Karpas-422 (cell line): ENCODE data around the gene DDA1. TPM values are rescaled to one million over a fixed set of nuclear protein-coding genes. Genes with fewer than 3 reads are reported as not detected.
"Not testable (repeated sequence)": the region's sequence is repeated elsewhere in the genome, so short reads cannot be mapped to it uniquely, and the experiment has no call there.

Source experiments
- DNase-seq: peaks from one replicate; pipeline ENCODE4 v3.0.0-alpha.2; 2015
- H2AFZ ChIP-seq: fragments of 200-600 bp; sonication (generic); 2 replicates; pipeline ENCODE4 v1.6.1; 2014; ENCODE audit warnings: antibody characterized with exemption, low read length, mixed read lengths
- H3K27ac ChIP-seq: fragments of 200-600 bp; sonication (generic); 2 replicates; pipeline ENCODE4 v1.5.1; 2014; ENCODE audit warnings: mild to moderate bottlenecking, low read length, moderate library complexity
- H3K27me3 ChIP-seq: fragments of 200-600 bp; sonication (generic); 2 replicates; pipeline ENCODE4 v1.6.1; 2014; ENCODE audit warnings: low read length, mixed read lengths
- H3K36me3 ChIP-seq: fragments of 200-600 bp; sonication (generic); 2 replicates; pipeline ENCODE4 v1.6.1; 2014; ENCODE audit warnings: low read length, mixed read lengths; ENCODE audit not compliant: insufficient read depth
- H3K4me1 ChIP-seq: fragments of 200-600 bp; sonication (generic); 2 replicates; pipeline ENCODE4 v1.6.1; 2014; ENCODE audit warnings: mild to moderate bottlenecking, low read length, mixed read lengths
- H3K4me2 ChIP-seq: fragments of 200-600 bp; sonication (generic); 2 replicates; pipeline ENCODE4 v1.6.1; 2014; ENCODE audit warnings: low read length, low read depth, mild to moderate bottlenecking; ENCODE audit not compliant: poor library complexity, severe bottlenecking
- H3K4me3 ChIP-seq: fragments of 200-600 bp; sonication (generic); 2 replicates; pipeline ENCODE4 v1.5.1; 2014; ENCODE audit warnings: mild to moderate bottlenecking, antibody characterized with exemption, low read length, mixed read lengths
- H3K79me2 ChIP-seq: fragments of 200-600 bp; sonication (generic); 2 replicates; pipeline ENCODE4 v1.6.1; 2014; ENCODE audit warnings: mild to moderate bottlenecking, low read length, mixed read lengths
- H3K9ac ChIP-seq: fragments of 200-600 bp; sonication (generic); 2 replicates; pipeline ENCODE4 v1.6.0; 2014; ENCODE audit warnings: low read length
- H3K9me2 ChIP-seq: fragments of 200-600 bp; sonication (generic), shearing (Covaris generic); replicated peaks from 2 replicates; pipeline ENCODE4 v1.6.0; 2014; ENCODE audit warnings: mild to moderate bottlenecking, low read length, moderate library complexity; ENCODE audit not compliant: insufficient read depth
- H3K9me3 ChIP-seq: fragments of 300-700, 200-600 bp; sonication (generic); 2 replicates; pipeline ENCODE4 v1.6.1; 2014; ENCODE audit warnings: low read length, mixed read lengths
- H4K20me1 ChIP-seq: fragments of 200-600 bp; sonication (generic); 2 replicates; pipeline ENCODE4 v1.6.1; 2014; ENCODE audit warnings: mild to moderate bottlenecking, antibody characterized with exemption, low read length, low read depth; ENCODE audit not compliant: insufficient read depth
- total RNA-seq: library from RNA; depleted of rRNA; stranded (reverse); fragments of >200 nt; shearing (Covaris generic); gene quantifications from 2 replicates; pipeline ENCODE4 v1.2.3, GENCODE V29; 2014; ENCODE audit warnings: low replicate concordance

Gene DDA1
- total RNA-seq, 1 experiment from 2014 or later: 24.4 TPM

- Histone ChIP-seq H3K4me1 (peaks cover 10% of the 10 kb centered on the region), H3K9ac (peak overlapping the region; percentile 78; the same call in 1 of the 2 replicates), H3K9me3 (no peaks in the 10 kb centered on the region), H3K36me3 (no peaks in the 10 kb centered on the region; the same call in 1 of the 2 replicates), H2AFZ (no peak overlapping the region), H3K27ac (no peak overlapping the region), H4K20me1 (no peaks in the 10 kb centered on the region; the same call in 1 of the 2 replicates), H3K79me2 (peaks cover 8% of the 10 kb centered on the region), H3K27me3 (no peaks in the 10 kb centered on the region), H3K4me3 (peak overlapping the region; percentile 20; the same call in 1 of the 2 replicates), H3K4me2 (peak overlapping the region; percentile 75), H3K9me2 (no peaks in the 10 kb centered on the region)
- no peak for DNase-seq
Measured at GRCh38 chr19:17293605-17294004, 15.8 kb upstream of the DDA1 start.

GRCh38 chr19:17294051-17294891, 15.1 kb upstream of the DDA1 start:
- Histone ChIP-seq H3K9me2 (no peaks in the 10 kb centered on the region), H3K9me3 (no peaks in the 10 kb centered on the region), H3K4me2 (no peak overlapping the region), H3K27ac (no peak overlapping the region), H3K4me1 (peaks cover 10% of the 10 kb centered on the region), H3K27me3 (no peaks in the 10 kb centered on the region), H3K9ac (no peak overlapping the region), H4K20me1 (no peaks in the 10 kb centered on the region; the same call in 1 of the 2 replicates), H3K4me3 (no peak overlapping the region), H2AFZ (no peak overlapping the region), H3K36me3 (no peaks in the 10 kb centered on the region; the same call in 1 of the 2 replicates), H3K79me2 (peaks cover 8% of the 10 kb centered on the region)
- peak; percentile 78 for DNase-seq

GRCh38 chr19:17295551-17295950, 13.8 kb upstream of the DDA1 start:
- H3K9me3 ChIP-seq, H3K27me3 ChIP-seq, H3K27ac ChIP-seq, H3K4me2 ChIP-seq, H4K20me1 ChIP-seq, H3K9me2 ChIP-seq, H3K36me3 ChIP-seq, H2AFZ ChIP-seq, H3K4me3 ChIP-seq, H3K79me2 ChIP-seq, H3K4me1 ChIP-seq, DNase-seq, H3K9ac ChIP-seq: not testable (repeated sequence)

GRCh38 chr19:17296273-17296672, 13.1 kb upstream of the DDA1 start:
- H3K4me2 ChIP-seq: no peak overlapping the region
- no peak overlapping the region for H3K4me3 ChIP-seq

GRCh38 chr19:17296976-17297375, 12.4 kb upstream of the DDA1 start:
- H3K4me3 ChIP-seq: no peak overlapping the region
- H3K27me3 ChIP-seq: no peaks in the 10 kb centered on the region
- no peak overlapping the region for H3K9ac ChIP-seq
- H3K4me2 ChIP-seq: no peak overlapping the region
- peaks cover 10% of the 10 kb centered on the region for H3K4me1 ChIP-seq
- no peaks in the 10 kb centered on the region for H3K9me3 ChIP-seq
- H3K36me3 ChIP-seq: no peaks in the 10 kb centered on the region; the same call in 1 of the 2 replicates
- H2AFZ ChIP-seq: no peak overlapping the region
- H3K9me2 ChIP-seq: no peaks in the 10 kb centered on the region
- peaks cover 8% of the 10 kb centered on the region for H3K79me2 ChIP-seq
- H3K27ac ChIP-seq: no peak overlapping the region
- H4K20me1 ChIP-seq: no peaks in the 10 kb centered on the region; the same call in 1 of the 2 replicates
- no peak for DNase-seq

More at GRCh38 chr19:17296273-17296672, 13.1 kb upstream of the DDA1 start:
- no peaks in the 10 kb centered on the region; the same call in 1 of the 2 replicates for H4K20me1 ChIP-seq
- H3K9me3 ChIP-seq: no peaks in the 10 kb centered on the region
- no peaks in the 10 kb centered on the region; the same call in 1 of the 2 replicates for H3K36me3 ChIP-seq
- H3K9ac ChIP-seq: no peak overlapping the region
- no peak overlapping the region for H2AFZ ChIP-seq
- no peak for DNase-seq
- H3K27me3 ChIP-seq: no peaks in the 10 kb centered on the region
- H3K79me2 ChIP-seq: peaks cover 8% of the 10 kb centered on the region
- no peaks in the 10 kb centered on the region for H3K9me2 ChIP-seq
- no peak overlapping the region for H3K27ac ChIP-seq
- peaks cover 10% of the 10 kb centered on the region for H3K4me1 ChIP-seq

GRCh38 chr19:17300992-17301619, 8.3 kb upstream of the DDA1 start:
- Histone ChIP-seq H3K9me2 (no peaks in the 10 kb centered on the region), H3K9me3 (no peaks in the 10 kb centered on the region), H3K27ac (no peak overlapping the region), H3K4me1 (peaks cover 16% of the 10 kb centered on the region), H3K9ac (no peak overlapping the region), H3K4me2 (no peak overlapping the region), H3K36me3 (no peaks in the 10 kb centered on the region; the same call in 1 of the 2 replicates), H2AFZ (no peak overlapping the region), H3K79me2 (no peaks in the 10 kb centered on the region; the same call in 1 of the 2 replicates), H3K27me3 (no peaks in the 10 kb centered on the region), H4K20me1 (peaks cover 11% of the 10 kb centered on the region; the same call in 1 of the 2 replicates), H3K4me3 (no peak overlapping the region)
- DNase-seq: no peak

- Histone ChIP-seq H3K4me2 (peak overlapping the region; percentile 37), H3K9me3 (no peaks in the 10 kb centered on the region), H3K79me2 (peaks cover 6% of the 10 kb centered on the region), H3K4me1 (peaks cover 24% of the 10 kb centered on the region), H3K27ac (peak overlapping the region; percentile 10; the same call in 1 of the 2 replicates), H3K27me3 (no peaks in the 10 kb centered on the region), H2AFZ (no peak overlapping the region), H3K9me2 (no peaks in the 10 kb centered on the region), H3K4me3 (peak overlapping the region; percentile 43; the same call in 1 of the 2 replicates), H3K9ac (peak overlapping the region; percentile 4; the same call in 1 of the 2 replicates), H3K36me3 (no peaks in the 10 kb centered on the region; the same call in 1 of the 2 replicates), H4K20me1 (peaks cover 11% of the 10 kb centered on the region; the same call in 1 of the 2 replicates)
- DNase-seq: peak; percentile 67
Measured at GRCh38 chr19:17302391-17303166, 6.8 kb upstream of the DDA1 start.
